Astrocyte (in vitro differentiated cells and primary cell): ENCODE measurements around the gene KANK2. TPM values are rescaled to one million over a fixed set of nuclear protein-coding genes. Genes with fewer than 3 reads are reported as not detected.

Experiments used
- DNase-seq: peaks from one replicate; pipeline ENCODE4 v3.0.0-alpha.2; 2010; ENCODE audit warnings: low read depth
- FAIRE-seq: peaks from 2 replicates; lab custom pipeline; 2011; peaks lifted over from hg19 to GRCh38; lab: Jason Lieb, UNC
- H2AFZ ChIP-seq: 2 replicates; pipeline ENCODE4 v1.6.0; 2012; ENCODE audit warnings: low read depth, low read length, inconsistent platforms
- H3K27ac ChIP-seq: 2 replicates; pipeline ENCODE4 v1.5.1; 2011; ENCODE audit warnings: low read depth, low read length, inconsistent platforms
- H3K27me3 ChIP-seq: 2 replicates; pipeline ENCODE4 v1.6.0; 2011; ENCODE audit warnings: low read length, inconsistent platforms; ENCODE audit not compliant: insufficient read depth
- H3K36me3 ChIP-seq: 2 replicates; pipeline ENCODE4 v1.5.1; 2011; ENCODE audit warnings: low read length, inconsistent platforms; ENCODE audit not compliant: insufficient read depth
- H3K4me1 ChIP-seq: 2 replicates; pipeline ENCODE4 v1.5.1; 2011; ENCODE audit warnings: low read length, inconsistent platforms; ENCODE audit not compliant: insufficient read depth
- H3K4me2 ChIP-seq: 2 replicates; pipeline ENCODE4 v1.6.0; 2012; ENCODE audit warnings: low read length, inconsistent platforms
- H3K4me3 ChIP-seq: 2 replicates; pipeline ENCODE4 v1.5.1; 2011; ENCODE audit warnings: low read depth, mild to moderate bottlenecking, low read length, inconsistent platforms; ENCODE audit not compliant: insufficient read depth
- H3K79me2 ChIP-seq: 2 replicates; pipeline ENCODE4 v1.6.0; 2012; ENCODE audit warnings: mild to moderate bottlenecking, low read length, inconsistent platforms; ENCODE audit not compliant: insufficient read depth
- H3K9ac ChIP-seq: 2 replicates; pipeline ENCODE4 v1.6.0; 2012; ENCODE audit warnings: mild to moderate bottlenecking, low read length, inconsistent platforms
- H3K9me3 ChIP-seq: 2 replicates; pipeline ENCODE4 v1.5.1; 2012; ENCODE audit warnings: low read depth, mild to moderate bottlenecking, low read length, inconsistent platforms; ENCODE audit not compliant: insufficient read depth
- H4K20me1 ChIP-seq: 2 replicates; pipeline ENCODE4 v1.6.0; 2012; ENCODE audit warnings: low read length, inconsistent platforms; ENCODE audit not compliant: insufficient read depth
- H3K27ac Mint-ChIP-seq: one replicate; pipeline ENCODE4 v1.8.0; 2021; ENCODE audit warnings: mild to moderate bottlenecking, mixed read lengths; ENCODE audit not compliant: unreplicated experiment
- H3K27me3 Mint-ChIP-seq: one replicate; pipeline ENCODE4 v1.8.0; 2021; ENCODE audit warnings: low read depth, mixed read lengths; ENCODE audit not compliant: unreplicated experiment
- H3K36me3 Mint-ChIP-seq: one replicate; pipeline ENCODE4 v1.8.0; 2021; ENCODE audit warnings: low read depth, mixed read lengths; ENCODE audit not compliant: unreplicated experiment
- H3K4me1 Mint-ChIP-seq: one replicate; pipeline ENCODE4 v1.8.0; 2021; ENCODE audit warnings: low read depth, mixed read lengths; ENCODE audit not compliant: unreplicated experiment
- H3K4me3 Mint-ChIP-seq: one replicate; pipeline ENCODE4 v1.8.0; 2021; ENCODE audit warnings: mild to moderate bottlenecking, moderate library complexity, mixed read lengths; ENCODE audit not compliant: unreplicated experiment
- H3K9me3 Mint-ChIP-seq: one replicate; pipeline ENCODE4 v1.8.0; 2021; ENCODE audit warnings: mild to moderate bottlenecking, mixed read lengths; ENCODE audit not compliant: unreplicated experiment
- EZH2 ChIP-seq: IDR thresholded peaks from 2 replicates; pipeline ENCODE4 v1.6.1; 2012; ENCODE audit warnings: mild to moderate bottlenecking, low read length, inconsistent platforms; ENCODE audit not compliant: insufficient read depth
- total RNA-seq: library from RNA; stranded (reverse); gene quantifications from 2 replicates; pipeline ENCODE4 v1.2.1, GENCODE V29; 2021
- TF ChIP-seq, protein P1 (sequence below): IDR thresholded peaks from 2 replicates; pipeline ENCODE4 v1.5.1; 2011; ENCODE audit warnings: low read depth, mild to moderate bottlenecking, inconsistent platforms, low read length, moderate library complexity; ENCODE audit not compliant: insufficient read depth

KANK2 gene
- total RNA-seq, 1 donor from 2014 or later: 50.3 TPM

DNA sequence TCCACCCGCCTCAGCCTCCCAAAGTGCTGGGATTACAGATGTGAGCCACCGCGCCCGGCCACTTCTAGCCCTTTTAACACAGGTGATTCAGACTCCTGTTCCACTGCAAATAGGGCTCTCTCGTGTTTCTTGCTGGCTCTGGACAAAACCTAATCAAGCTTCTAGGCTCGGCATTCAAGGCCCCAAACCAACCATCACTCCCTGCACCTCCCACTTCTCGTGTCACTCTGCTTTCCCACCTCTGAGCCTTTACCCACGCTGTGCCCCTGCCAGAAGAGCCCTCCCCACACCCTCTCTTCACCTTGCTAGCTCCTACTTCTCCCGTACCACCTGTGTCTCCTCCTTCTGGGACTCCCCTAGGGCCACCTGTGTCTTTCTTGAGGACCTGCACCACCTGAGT, 19.8 kb downstream of the KANK2 start:
- H3K36me3 ChIP-seq: peaks cover 19% of the 10 kb centered on the region
- H3K36me3 Mint-ChIP-seq: peaks cover 33% of the 10 kb centered on the region
- no peak overlapping the region for H2AFZ ChIP-seq
- no peaks in the 10 kb centered on the region for H3K4me1 Mint-ChIP-seq
- H3K27me3 Mint-ChIP-seq: no peaks in the 10 kb centered on the region
- H3K9ac ChIP-seq: no peak overlapping the region
- H3K27me3 ChIP-seq: no peaks in the 10 kb centered on the region
- H3K4me3 ChIP-seq: no peak overlapping the region
- no peak overlapping the region for H3K27ac Mint-ChIP-seq
- no peaks in the 10 kb centered on the region for H3K9me3 ChIP-seq
- TF ChIP-seq EZH2: no peak
- TF ChIP-seq, protein P1, sequence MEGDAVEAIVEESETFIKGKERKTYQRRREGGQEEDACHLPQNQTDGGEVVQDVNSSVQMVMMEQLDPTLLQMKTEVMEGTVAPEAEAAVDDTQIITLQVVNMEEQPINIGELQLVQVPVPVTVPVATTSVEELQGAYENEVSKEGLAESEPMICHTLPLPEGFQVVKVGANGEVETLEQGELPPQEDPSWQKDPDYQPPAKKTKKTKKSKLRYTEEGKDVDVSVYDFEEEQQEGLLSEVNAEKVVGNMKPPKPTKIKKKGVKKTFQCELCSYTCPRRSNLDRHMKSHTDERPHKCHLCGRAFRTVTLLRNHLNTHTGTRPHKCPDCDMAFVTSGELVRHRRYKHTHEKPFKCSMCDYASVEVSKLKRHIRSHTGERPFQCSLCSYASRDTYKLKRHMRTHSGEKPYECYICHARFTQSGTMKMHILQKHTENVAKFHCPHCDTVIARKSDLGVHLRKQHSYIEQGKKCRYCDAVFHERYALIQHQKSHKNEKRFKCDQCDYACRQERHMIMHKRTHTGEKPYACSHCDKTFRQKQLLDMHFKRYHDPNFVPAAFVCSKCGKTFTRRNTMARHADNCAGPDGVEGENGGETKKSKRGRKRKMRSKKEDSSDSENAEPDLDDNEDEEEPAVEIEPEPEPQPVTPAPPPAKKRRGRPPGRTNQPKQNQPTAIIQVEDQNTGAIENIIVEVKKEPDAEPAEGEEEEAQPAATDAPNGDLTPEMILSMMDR: no peak
- FAIRE-seq (no peak), DNase-seq (no peak)
- no peak overlapping the region for H3K4me2 ChIP-seq
- peaks cover 10% of the 10 kb centered on the region for H3K4me1 ChIP-seq
- H3K79me2 ChIP-seq: no peaks in the 10 kb centered on the region
- H4K20me1 ChIP-seq: peaks cover 8% of the 10 kb centered on the region
- no peaks in the 10 kb centered on the region for H3K9me3 Mint-ChIP-seq
- no peak overlapping the region for H3K4me3 Mint-ChIP-seq
- H3K27ac ChIP-seq: no peak overlapping the region

DNA sequence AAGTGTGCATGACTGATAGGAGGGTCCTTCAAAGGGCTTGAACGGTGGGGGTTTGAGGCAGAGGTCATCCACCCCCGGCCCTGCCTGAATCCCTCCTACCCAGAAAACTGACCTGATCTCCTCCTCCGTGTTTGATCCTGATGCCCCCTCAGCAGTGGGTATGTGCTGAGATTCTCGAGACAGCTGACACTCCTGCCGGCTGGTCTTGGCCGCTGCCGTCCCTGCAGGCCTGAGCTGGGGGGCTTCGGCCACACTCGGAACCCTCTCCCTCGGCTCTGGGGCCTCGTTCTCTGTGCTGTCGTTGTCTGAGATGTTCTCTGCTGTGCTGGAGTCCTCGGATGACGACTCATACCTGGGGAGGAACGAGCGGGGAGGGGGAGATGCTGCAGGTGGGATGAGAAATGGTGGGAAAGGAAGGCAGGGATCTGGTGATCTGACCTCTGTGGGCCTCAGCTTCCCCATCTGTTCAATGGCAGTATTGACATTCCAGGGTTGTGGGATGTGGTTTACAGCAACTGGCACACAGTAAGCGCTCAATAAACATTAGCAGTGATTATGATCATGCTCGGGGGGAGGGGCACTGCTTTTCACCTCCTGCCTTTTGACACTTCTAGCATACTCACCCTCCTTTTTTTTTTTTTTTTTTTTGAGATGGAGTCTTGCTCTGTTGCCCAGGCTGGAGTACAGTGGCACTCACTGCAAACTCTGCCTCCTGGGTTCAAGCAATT, 20.7 kb downstream of the KANK2 start:
- H3K27me3 Mint-ChIP-seq: no peaks in the 10 kb centered on the region
- no peak overlapping the region for H3K4me3 Mint-ChIP-seq
- Histone ChIP-seq H2AFZ (no peak overlapping the region), H3K79me2 (no peaks in the 10 kb centered on the region), H3K27ac (no peak overlapping the region), H3K36me3 (peaks cover 22% of the 10 kb centered on the region), H3K4me3 (no peak overlapping the region), H3K4me1 (peaks cover 10% of the 10 kb centered on the region), H3K9ac (no peak overlapping the region), H3K9me3 (no peaks in the 10 kb centered on the region), H3K27me3 (no peaks in the 10 kb centered on the region), H3K4me2 (no peak overlapping the region), H4K20me1 (peaks cover 8% of the 10 kb centered on the region)
- H3K27ac Mint-ChIP-seq: no peak overlapping the region
- no peaks in the 10 kb centered on the region for H3K4me1 Mint-ChIP-seq
- H3K36me3 Mint-ChIP-seq: peaks cover 37% of the 10 kb centered on the region
- no peak for TF ChIP-seq EZH2
- TF ChIP-seq, protein P1: no peak
- FAIRE-seq (no peak), DNase-seq (no peak)
- no peaks in the 10 kb centered on the region for H3K9me3 Mint-ChIP-seq

DNA sequence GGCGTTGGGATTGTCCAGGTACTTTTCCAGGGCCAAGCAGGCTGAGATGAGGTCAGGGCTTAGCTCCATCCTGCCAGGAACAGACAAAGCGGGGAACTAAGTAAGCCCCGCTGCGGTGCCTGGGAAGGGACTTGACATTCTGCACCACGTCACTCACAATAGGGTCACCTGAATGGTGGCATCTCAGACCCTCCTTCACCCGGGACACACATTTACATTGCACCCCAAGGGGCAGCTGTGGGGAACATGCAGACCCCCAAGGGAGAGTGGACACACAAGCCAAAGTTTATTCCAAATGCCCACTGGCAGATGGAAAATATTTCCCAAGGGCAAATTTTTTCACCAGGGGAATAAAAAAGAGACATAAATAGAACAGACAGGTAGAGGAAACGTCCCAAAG, 21.4 kb downstream of the KANK2 start:
- Histone ChIP-seq H4K20me1 (peaks cover 8% of the 10 kb centered on the region), H3K27ac (no peak overlapping the region), H3K79me2 (no peaks in the 10 kb centered on the region), H3K4me1 (peaks cover 10% of the 10 kb centered on the region), H3K9me3 (no peaks in the 10 kb centered on the region), H2AFZ (no peak overlapping the region), H3K36me3 (peaks cover 22% of the 10 kb centered on the region), H3K4me3 (no peak overlapping the region), H3K4me2 (no peak overlapping the region), H3K9ac (no peak overlapping the region), H3K27me3 (no peaks in the 10 kb centered on the region)
- DNase-seq: no peak
- Mint-ChIP-seq H3K4me3 (peak overlapping the region; percentile 41), H3K4me1 (no peaks in the 10 kb centered on the region), H3K9me3 (no peaks in the 10 kb centered on the region), H3K27ac (no peak overlapping the region), H3K36me3 (peaks cover 31% of the 10 kb centered on the region), H3K27me3 (no peaks in the 10 kb centered on the region)
- FAIRE-seq: no peak
- TF ChIP-seq, protein P1: no peak
- no peak for TF ChIP-seq EZH2
